NB4 (cell line): ENCODE data around the gene LRP6.
"Not testable (repeated sequence)": the region's sequence is repeated elsewhere in the genome, so short reads cannot be mapped to it uniquely, and the experiment has no call there.

Experiments
- DNase-seq: peaks from one replicate; pipeline ENCODE4 v3.0.0; 2010; ENCODE audit warnings: low read depth
- H3K4me3 ChIP-seq: one replicate; pipeline ENCODE4 v1.5.1; 2011; ENCODE audit warnings: mild to moderate bottlenecking, low read depth, low read length, moderate library complexity
- CTCF ChIP-seq: IDR thresholded peaks from one replicate; pipeline ENCODE4 v1.5.1; 2012; ENCODE audit warnings: low read depth, low read length
- MAX ChIP-seq: IDR thresholded peaks from 2 replicates; pipeline ENCODE4 v1.6.1; 2011; ENCODE audit warnings: low read depth, low read length
- MYC ChIP-seq: IDR thresholded peaks from 2 replicates; pipeline ENCODE4 v1.6.1; 2011; ENCODE audit warnings: low read depth, low read length
- POLR2A ChIP-seq: IDR thresholded peaks from 2 replicates; pipeline ENCODE4 v1.6.1; 2011; ENCODE audit warnings: mild to moderate bottlenecking; ENCODE audit not compliant: insufficient read length; ENCODE audit errors: extremely low read depth

LRP6 gene

GRCh38 chr12:12267742-12268200 is 927 bp upstream of the LRP6 start:
- TF ChIP-seq POLR2A: no peak
- TF ChIP-seq MYC: no peak
- no peak for TF ChIP-seq MAX
- no peak for TF ChIP-seq CTCF
- H3K4me3 ChIP-seq: peak overlapping the region; percentile 83
- peak; percentile 10 for DNase-seq

- peak overlapping the region; percentile 83 for H3K4me3 ChIP-seq
- TF ChIP-seq CTCF (no peak), POLR2A (no peak), MAX (no peak), MYC (no peak; the same call in 1 of the 2 replicates)
- DNase-seq: no peak
These were observed 413 bp downstream of the LRP6 start for GRCh38 chr12:12266389-12266872.

- TF ChIP-seq MAX: no peak
- no peak for TF ChIP-seq POLR2A
- no peak for TF ChIP-seq MYC
- no peak for TF ChIP-seq CTCF
- DNase-seq: peak; percentile 57
- H3K4me3 ChIP-seq: peak overlapping the region; percentile 83
These were observed 1.1 kb downstream of the LRP6 start for GRCh38 chr12:12265571-12266388.

- no peak for TF ChIP-seq MAX
- TF ChIP-seq CTCF: no peak
- TF ChIP-seq POLR2A: no peak
- TF ChIP-seq MYC: no peak
- DNase-seq: no peak
- H3K4me3 ChIP-seq: peak overlapping the region; percentile 83
These were observed 1.8 kb downstream of the LRP6 start for GRCh38 chr12:12265035-12265434.

GRCh38 chr12:12263909-12264308 is 2.9 kb downstream of the LRP6 start:
- DNase-seq: peak; percentile 15
- TF ChIP-seq MYC (no peak), CTCF (no peak), MAX (no peak), POLR2A (no peak)
- H3K4me3 ChIP-seq: no peak overlapping the region

GRCh38 chr12:12256291-12256757 is 10.5 kb downstream of the LRP6 start:
- DNase-seq, H3K4me3 ChIP-seq: not testable (repeated sequence)
